ELR (cell line): ENCODE results near the gene PIK3R1.

Experiments used
- DNase-seq: peaks from one replicate; pipeline ENCODE4 v3.0.0-alpha.2; 2015; ENCODE audit warnings: low read depth

Gene PIK3R1

GRCh38 chr5:68215208-68215897 is at the start of gene PIK3R1:
Gene PIK3R1, plus strand, starts transcription at chr5:68215756. Its CDS starts 10,920 bp downstream, at chr5:68226676.
- peak; percentile 94 for DNase-seq

GRCh38 chr5:68167195-68167651 is 48.3 kb upstream of the PIK3R1 start:
- DNase-seq = no peak

DNA sequence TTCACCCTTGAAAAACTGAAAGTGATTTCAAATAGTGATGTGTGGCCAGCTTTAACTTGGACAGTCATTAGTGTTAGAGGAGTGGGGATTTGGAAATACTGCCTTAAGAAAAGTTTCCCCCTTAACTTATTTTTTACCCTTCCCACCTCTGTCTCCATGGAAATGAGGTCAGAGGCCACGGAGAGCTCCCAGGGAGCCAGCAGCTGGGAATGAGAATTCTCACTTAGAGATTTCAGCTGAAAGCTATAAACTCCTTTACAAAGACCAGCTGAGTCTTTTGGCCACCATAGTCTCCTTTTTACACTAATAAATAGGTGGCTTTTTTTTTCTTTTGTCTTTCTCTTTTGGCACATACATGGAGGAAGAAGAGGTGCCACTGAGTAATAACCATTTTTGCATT is 45.7 kb upstream of the PIK3R1 start:
- no peak for DNase-seq

- DNase-seq = peak; percentile 13
These were observed 44.6 kb upstream of the PIK3R1 start for GRCh38 chr5:68170826-68171558.

GRCh38 chr5:68172314-68172713 is 43.2 kb upstream of the PIK3R1 start:
- no peak for DNase-seq

DNA sequence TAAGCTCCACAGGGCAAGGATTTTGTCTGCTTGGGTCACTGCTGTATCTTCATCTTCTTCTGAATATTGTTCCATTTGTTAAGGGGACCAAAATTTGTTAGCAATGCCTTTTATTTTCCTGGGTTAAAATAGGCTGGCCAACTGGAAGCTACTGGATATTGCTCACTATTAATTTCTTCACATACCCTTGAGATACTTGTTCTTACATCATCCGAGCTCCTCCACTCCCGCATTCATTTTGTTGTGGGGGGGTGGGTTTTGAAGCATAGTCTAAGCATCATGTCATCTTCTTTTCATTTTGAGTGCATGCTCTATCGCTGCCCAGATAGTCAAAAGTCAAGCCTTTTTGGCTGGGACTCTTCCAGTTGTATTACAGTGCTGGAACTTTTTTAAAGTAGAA is 42.5 kb upstream of the PIK3R1 start:
- no peak for DNase-seq

- no peak for DNase-seq
These were observed 39.3 kb upstream of the PIK3R1 start for GRCh38 chr5:68176253-68176652.

GRCh38 chr5:68176802-68177479 is 38.6 kb upstream of the PIK3R1 start:
- no peak for DNase-seq

DNA sequence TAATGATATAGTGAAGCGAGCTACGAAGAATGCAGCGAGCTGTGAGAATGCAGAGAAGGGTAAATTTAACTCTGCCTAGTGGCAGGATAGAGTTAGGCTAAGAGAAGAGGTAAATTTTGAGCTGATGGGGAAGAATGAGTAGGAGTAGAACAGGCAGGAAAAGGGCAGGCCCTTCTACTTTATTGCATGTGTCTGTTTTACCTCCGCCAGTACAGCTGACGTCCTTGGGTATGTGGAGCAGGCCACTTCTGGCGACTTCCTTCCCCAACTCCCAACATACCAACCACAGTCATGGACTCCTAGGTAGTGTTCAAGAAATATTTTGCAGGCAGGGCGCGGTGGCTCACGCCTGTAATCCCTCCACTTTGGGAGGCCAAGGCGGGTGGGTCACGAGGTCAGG is 37.9 kb upstream of the PIK3R1 start:
- no peak for DNase-seq

- DNase-seq = peak; percentile 48
These were observed 37.0 kb upstream of the PIK3R1 start for GRCh38 chr5:68178579-68178978.

- DNase-seq = no peak
These were observed 35.2 kb upstream of the PIK3R1 start for GRCh38 chr5:68180121-68181038.

- no peak for DNase-seq
These were observed 34.4 kb upstream of the PIK3R1 start for GRCh38 chr5:68181039-68181599.

- no peak for DNase-seq
These were observed 33.5 kb upstream of the PIK3R1 start for GRCh38 chr5:68182094-68182493.

DNA sequence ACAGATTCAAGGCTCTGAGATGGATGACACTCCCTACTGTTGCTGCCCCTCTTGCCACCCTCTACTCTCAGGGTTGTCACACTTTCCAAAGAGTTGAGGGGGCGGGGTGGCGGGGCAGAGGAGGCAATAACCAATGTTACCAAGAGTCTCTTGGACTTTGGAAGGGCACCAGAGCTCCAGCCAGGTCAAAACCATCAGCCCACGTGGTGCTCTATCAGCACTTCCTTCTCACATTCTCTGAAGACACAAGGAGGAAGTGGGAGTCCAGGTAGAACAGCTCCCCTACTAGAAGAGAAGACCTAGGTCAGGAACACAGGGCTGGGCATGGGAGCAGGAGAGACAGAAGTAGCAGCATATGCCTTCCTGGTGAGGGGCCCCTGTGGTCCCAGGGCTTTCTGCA is 33.0 kb upstream of the PIK3R1 start:
- DNase-seq = no peak

GRCh38 chr5:68187268-68188055 is 28.1 kb upstream of the PIK3R1 start:
- no peak for DNase-seq

- no peak for DNase-seq
These were observed 26.4 kb upstream of the PIK3R1 start for GRCh38 chr5:68189171-68189570.

DNA sequence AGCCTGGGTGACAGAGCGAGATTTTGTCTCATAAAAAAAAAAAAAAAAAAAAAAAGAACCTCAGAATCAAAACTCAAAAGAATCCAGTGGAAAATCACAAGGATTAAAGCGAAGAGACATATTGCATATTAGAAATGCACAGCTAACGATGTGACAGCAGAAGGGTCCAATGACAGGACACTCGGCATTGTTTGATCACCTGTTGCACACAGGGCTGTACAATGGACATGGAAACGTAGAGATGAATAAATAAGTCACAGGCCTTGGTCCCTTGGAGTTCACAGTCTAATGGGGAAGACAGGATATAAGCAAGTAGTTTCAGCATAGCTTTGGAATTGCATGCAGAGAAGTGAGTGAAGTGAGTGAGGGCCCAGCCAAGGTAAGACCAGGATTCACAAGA is 25.9 kb upstream of the PIK3R1 start:
- DNase-seq = no peak

DNA sequence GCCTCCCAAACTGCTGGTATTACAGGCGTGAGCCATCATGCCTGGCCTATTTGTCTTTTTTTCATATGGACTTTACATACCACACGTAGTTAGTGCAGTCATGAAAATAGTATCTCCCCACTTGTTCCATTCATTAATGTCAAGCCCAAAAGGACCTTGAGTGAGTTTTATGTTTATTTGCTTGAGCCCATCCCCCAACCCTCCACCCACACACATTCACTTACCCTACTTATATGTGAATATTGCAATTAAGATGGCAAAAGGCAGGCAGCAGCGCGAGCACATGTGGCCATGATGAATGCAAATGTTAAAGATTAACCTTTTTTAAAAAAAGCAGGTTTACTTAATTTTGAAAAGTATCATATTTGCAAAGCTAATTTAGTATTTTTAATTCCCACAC is 24.9 kb upstream of the PIK3R1 start:
- no peak for DNase-seq

GRCh38 chr5:68191083-68191791 is 24.3 kb upstream of the PIK3R1 start:
- DNase-seq = no peak

DNA sequence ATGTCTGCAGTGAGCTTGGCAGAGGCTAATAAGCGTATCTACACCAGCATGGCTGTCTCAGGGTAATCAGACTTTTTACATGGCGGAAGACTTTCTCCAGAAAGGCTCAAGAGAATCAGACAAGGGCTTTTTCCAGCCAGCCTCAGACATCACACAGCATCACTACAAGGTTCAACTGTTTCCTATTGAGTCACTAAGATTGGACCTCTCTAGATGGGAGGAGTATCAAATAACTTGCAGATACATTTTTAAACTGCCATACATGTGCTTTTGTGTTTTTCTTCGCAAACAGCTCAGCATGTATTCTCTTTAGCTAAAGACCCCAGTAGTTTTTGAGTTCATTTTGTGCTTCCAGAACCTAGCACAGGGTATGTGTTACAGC is 22.9 kb upstream of the PIK3R1 start:
- DNase-seq = no peak
